ENCODE data around the gene CNOT3. TPM values are rescaled to one million over a fixed set of nuclear protein-coding genes. Genes with fewer than 3 reads are reported as not detected.

CNOT3 gene
- polyA plus RNA-seq, 4 donors = 58.9 to 75.7 (median 74.0) TPM

- DNase-seq (ENCODE audit: low read depth in 4 of 4, low spot score in 3 of 4) = no peak
Measured at GRCh38 chr19:54145541-54146158, 8.1 kb downstream of the CNOT3 start.

GRCh38 chr19:54147676-54148075 lies 10.1 kb downstream of the CNOT3 start:
- DNase-seq (ENCODE audit: low read depth in 4 of 4, low spot score in 3 of 4) = peak in 1 of 4 donors; percentile 56

GRCh38 chr19:54148158-54148557 lies 10.6 kb downstream of the CNOT3 start:
- no peak for DNase-seq (ENCODE audit: low read depth in 4 of 4, low spot score in 3 of 4)

GRCh38 chr19:54149021-54149812 lies 11.7 kb downstream of the CNOT3 start:
- DNase-seq (ENCODE audit: low read depth in 4 of 4, low spot score in 3 of 4) = no peak

- no peak for DNase-seq (ENCODE audit: low read depth in 4 of 4, low spot score in 3 of 4)
Measured at GRCh38 chr19:54151362-54152035, 13.9 kb downstream of the CNOT3 start.

- DNase-seq (ENCODE audit: low read depth in 4 of 4, low spot score in 3 of 4) = no peak
Measured at GRCh38 chr19:54152267-54152666, 14.7 kb downstream of the CNOT3 start.

GRCh38 chr19:54152878-54153524 lies 15.4 kb downstream of the CNOT3 start:
- DNase-seq (ENCODE audit: low read depth in 4 of 4, low spot score in 3 of 4) = no peak

- DNase-seq (ENCODE audit: low read depth in 4 of 4, low spot score in 3 of 4) = no peak
Measured at GRCh38 chr19:54153731-54154326, 16.3 kb downstream of the CNOT3 start.

GRCh38 chr19:54154603-54155345 lies 17.2 kb downstream of the CNOT3 start:
- no peak for DNase-seq (ENCODE audit: low read depth in 4 of 4, low spot score in 3 of 4)

GRCh38 chr19:54155694-54156093 lies 18.1 kb downstream of the CNOT3 start:
- no peak for DNase-seq (ENCODE audit: low read depth in 4 of 4, low spot score in 3 of 4)

GRCh38 chr19:54156490-54156889 lies 18.9 kb downstream of the CNOT3 start:
- no peak for DNase-seq (ENCODE audit: low read depth in 4 of 4, low spot score in 3 of 4)

GRCh38 chr19:54156953-54157352 lies 19.4 kb downstream of the CNOT3 start:
- DNase-seq (ENCODE audit: low read depth in 4 of 4, low spot score in 3 of 4) = no peak

- DNase-seq (ENCODE audit: low read depth in 4 of 4, low spot score in 3 of 4) = no peak
Measured at GRCh38 chr19:54158812-54159351, 21.3 kb downstream of the CNOT3 start.

GRCh38 chr19:54159352-54160181 lies 22.0 kb downstream of the CNOT3 start, which contains the start of gene LENG1:
Gene LENG1 (minus strand): TSS chr19:54159721. CDS start chr19:54159695, 26 bp downstream.
- DNase-seq (ENCODE audit: low read depth in 4 of 4, low spot score in 3 of 4) = peak; percentile 99 to 100 (median 100)

- no peak for DNase-seq (ENCODE audit: low read depth in 4 of 4, low spot score in 3 of 4)
Measured at GRCh38 chr19:54160182-54160811, 22.7 kb downstream of the CNOT3 start.

GRCh38 chr19:54160854-54161253 lies 23.3 kb downstream of the CNOT3 start:
- DNase-seq (ENCODE audit: low read depth in 4 of 4, low spot score in 3 of 4) = no peak

- peak in 1 of 4 donors; percentile 56 for DNase-seq (ENCODE audit: low read depth in 4 of 4, low spot score in 3 of 4)
Measured at GRCh38 chr19:54162241-54162805, 24.8 kb downstream of the CNOT3 start.

- no peak for DNase-seq (ENCODE audit: low read depth in 4 of 4, low spot score in 3 of 4)
Measured at GRCh38 chr19:54162884-54163283, 25.3 kb downstream of the CNOT3 start.
